HepG2 (cell line): Measurements from ENCODE around the gene IRF3. TPM values are rescaled to one million over a fixed set of nuclear protein-coding genes. Genes with fewer than 3 reads are reported as not detected.
A peak's percentile ranks its signal among the peaks of the same experiment; 100 is the strongest.

Experiments used
- AGO2 ChIP-seq: fragments of 200-400 bp; formaldehyde crosslinking; optimal IDR thresholded peaks from 2 replicates; pipeline ENCODE3; 2017; ENCODE audit warnings: mild to moderate bottlenecking, low read depth, low read length, moderate library complexity
- BCL6 ChIP-seq: IDR thresholded peaks from 2 replicates; pipeline ENCODE4 v1.6.1; 2016; ENCODE audit warnings: missing genetic modification reagents, missing compliant biosample characterization
- FOSL2 ChIP-seq: sonication (generic); formaldehyde crosslinking; IDR thresholded peaks from 2 replicates; pipeline ENCODE4 v1.4.0; 2020; ENCODE audit warnings: missing genetic modification reagents
- MBNL3 ChIP-seq: fragments of 250-450 bp; sonication (Bioruptor Pico); conservative IDR thresholded peaks from 2 replicates; pipeline ENCODE4 v1.8.0; 2022; ENCODE audit warnings: mild to moderate bottlenecking, inconsistent platforms
- MED13 ChIP-seq: sonication (generic); formaldehyde crosslinking; IDR thresholded peaks from 2 replicates; pipeline ENCODE4 v1.5.0; 2020; ENCODE audit warnings: missing genetic modification reagents
- MLLT10 ChIP-seq: sonication (generic); formaldehyde crosslinking; IDR thresholded peaks from 2 replicates; pipeline ENCODE4 v1.4.0; 2020; ENCODE audit warnings: missing genetic modification reagents
- NFYC ChIP-seq: IDR thresholded peaks from 2 replicates; pipeline ENCODE4 v1.6.1; 2016; ENCODE audit warnings: missing genetic modification reagents, missing compliant biosample characterization
- PCBP1 ChIP-seq: fragments of 200-400 bp; formaldehyde crosslinking; IDR thresholded peaks from 2 replicates; pipeline ENCODE4 v1.6.1; 2017; ENCODE audit warnings: mild to moderate bottlenecking, low read depth, low read length, borderline replicate concordance
- RELA ChIP-seq: sonication (generic); formaldehyde crosslinking; IDR thresholded peaks from 2 replicates; pipeline ENCODE4 v1.4.0; 2020; ENCODE audit warnings: missing genetic modification reagents
- SMC3 ChIP-seq: IDR thresholded peaks from 2 replicates; pipeline ENCODE4 v1.6.1; 2011; ENCODE audit warnings: low read length, improper control_type of control experiment
- ZC3H13 ChIP-seq: sonication (generic); formaldehyde crosslinking; IDR thresholded peaks from 2 replicates; pipeline ENCODE4 v1.8.1; 2023; ENCODE audit warnings: mild to moderate bottlenecking, missing genetic modification reagents, moderate library complexity
- ZFX ChIP-seq: sonication (generic); formaldehyde crosslinking; IDR thresholded peaks from 2 replicates; pipeline ENCODE4 v1.4.0; 2020; ENCODE audit warnings: mild to moderate bottlenecking, low read depth, missing genetic modification reagents, moderate library complexity
- ZNF24 ChIP-seq: fragments of 450-650 bp; IDR thresholded peaks from 2 replicates; pipeline ENCODE4 v1.6.1; 2017; ENCODE audit warnings: antibody characterized with exemption, mild to moderate bottlenecking
- ZNF484 ChIP-seq: sonication (generic); formaldehyde crosslinking; IDR thresholded peaks from 2 replicates; pipeline ENCODE4 v1.5.1; 2020; ENCODE audit warnings: mild to moderate bottlenecking, low read depth, missing genetic modification reagents, borderline replicate concordance
- ZNF562 ChIP-seq: sonication (generic); formaldehyde crosslinking; IDR thresholded peaks from 2 replicates; pipeline ENCODE4 v1.8.0; 2022; ENCODE audit warnings: missing genetic modification reagents, borderline replicate concordance
- ZNF616 ChIP-seq: sonication (generic); formaldehyde crosslinking; IDR thresholded peaks from 2 replicates; pipeline ENCODE4 v1.5.0; 2020; ENCODE audit warnings: low read depth, mild to moderate bottlenecking, missing genetic modification reagents
- ZNF816 ChIP-seq: sonication (generic); formaldehyde crosslinking; IDR thresholded peaks from 2 replicates; pipeline ENCODE4 v1.8.0; 2022; ENCODE audit warnings: missing genetic modification reagents, mild to moderate bottlenecking, borderline replicate concordance
- polyA plus RNA-seq, 8 experiments: library from polyadenylated mRNA; depleted of rRNA in 3 of 8; stranded (reverse) in 7 of 8; unstranded in 1 of 8; fragments of >200 nt; fragmentation: Illumina TruSeq in 4 of 8; extraction: Trizol in 4 of 8; gene quantifications; 2 replicates each; pipeline versions ENCODE4 v1.2.1 to v1.2.3, GENCODE V29; 2011 to 2016; ENCODE audit warnings: low read depth in 4 of 8, missing spikeins in 1 of 8, mixed read lengths in 1 of 8; ENCODE audit not compliant: insufficient read depth in 1 of 8
- total RNA-seq, 5 experiments: library from RNA; depleted of rRNA; stranded (reverse); fragments of >200 nt; fragmentation: Illumina TruSeq; extraction: Trizol; gene quantifications; 2 replicates each; pipeline ENCODE4 v1.2.3, GENCODE V29; 2016; ENCODE audit warnings: low read depth in 1 of 5
- TF ChIP-seq, protein P1 (sequence below): sonication (generic); formaldehyde crosslinking; IDR thresholded peaks from 2 replicates; pipeline ENCODE4 v1.4.0; 2020; ENCODE audit warnings: missing genetic modification reagents
- TF ChIP-seq, protein P2 (sequence below): sonication (generic); formaldehyde crosslinking; IDR thresholded peaks from 2 replicates; pipeline ENCODE4 v1.4.0; 2020; ENCODE audit warnings: mild to moderate bottlenecking, missing genetic modification reagents
- TF ChIP-seq, protein P3 (sequence below): sonication (generic); formaldehyde crosslinking; IDR thresholded peaks from 2 replicates; pipeline ENCODE4 v1.4.0; 2020; ENCODE audit warnings: missing genetic modification reagents, low read depth, mild to moderate bottlenecking, borderline replicate concordance
- TF ChIP-seq, protein P4 (sequence below): sonication (generic); formaldehyde crosslinking; IDR thresholded peaks from 2 replicates; pipeline ENCODE4; 2020; ENCODE audit warnings: missing genetic modification reagents, mild to moderate bottlenecking, borderline replicate concordance
- TF ChIP-seq, protein P5 (sequence below): sonication (generic); formaldehyde crosslinking; IDR thresholded peaks from 2 replicates; pipeline ENCODE4 v1.4.0; 2020; ENCODE audit warnings: mild to moderate bottlenecking, missing genetic modification reagents

The IRF3 gene
- total and polyA plus RNA-seq, 2 of the 13 experiments (the other 11 are each of a cell fraction or from before 2014, with no cell fraction given), result 61.9 to 65.5 TPM

DNA sequence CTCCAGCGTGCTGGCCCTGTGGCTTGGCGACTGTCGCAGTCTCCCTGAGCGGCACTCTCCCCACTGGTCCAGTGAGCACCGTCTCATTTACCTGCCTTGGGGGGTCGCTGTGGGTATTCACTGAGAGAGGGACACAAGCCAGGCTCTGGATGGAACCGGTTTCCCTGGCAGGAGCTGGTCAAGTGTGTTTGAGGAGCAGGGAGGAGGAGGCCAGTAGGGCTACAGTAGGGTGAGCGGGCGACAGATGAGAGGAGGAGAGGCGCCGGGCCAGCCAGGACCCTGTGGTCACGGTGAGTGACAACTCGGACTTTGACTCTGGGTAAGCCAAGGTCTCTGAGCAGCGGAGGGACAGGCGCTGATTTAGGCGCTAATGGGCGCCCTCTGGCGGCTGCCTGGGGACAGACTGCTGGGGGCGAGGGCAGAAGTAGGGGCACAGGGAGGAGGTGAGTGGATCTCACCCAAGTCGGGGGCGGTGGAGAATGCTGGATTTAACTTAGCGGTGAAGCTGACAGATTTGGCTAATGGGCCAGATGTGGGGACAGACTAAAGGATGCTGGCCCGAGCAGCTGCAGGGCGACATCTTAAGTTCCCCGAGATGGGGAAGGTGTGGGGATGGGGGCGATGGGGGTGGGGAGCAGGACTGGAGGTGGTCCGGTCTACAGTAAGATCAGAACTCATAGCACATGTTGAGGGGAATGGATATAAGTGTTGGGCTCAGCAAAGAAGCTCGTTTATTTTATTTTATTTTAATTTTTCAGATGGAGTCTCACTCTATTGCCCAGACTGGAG lies 6.7 kb upstream of the IRF3 start (continued):
- TF ChIP-seq PCBP1 (0 out of 2 replicates have a peak, but pooled peaks have one; percentile 52), NFYC (CRISPR knock-in tag) (peak; percentile 30; the same call in 1 of the 2 replicates), ZNF484 (CRISPR knock-in tag) (no peak), MED13 (no peak), MLLT10 (CRISPR knock-in tag) (no peak), FOSL2 (peak; percentile 43; the same call in 1 of the 2 replicates), SMC3 (peak; percentile 55; the same call in 1 of the 2 replicates), ZC3H13 (CRISPR knock-in tag) (peak; percentile 84; the same call in 1 of the 2 replicates), RELA (CRISPR knock-in tag) (no peak), BCL6 (0 out of 2 replicates have a peak, but pooled peaks have one; percentile 15), ZFX (CRISPR knock-in tag) (peak; percentile 71), ZNF816 (no peak), ZNF562 (CRISPR knock-in tag) (no peak), ZNF24 (no peak), MBNL3 (CRISPR knock-in tag) (no peak), ZNF616 (CRISPR knock-in tag) (no peak), AGO2 (peak; percentile 38)
- TF ChIP-seq, protein P1, sequence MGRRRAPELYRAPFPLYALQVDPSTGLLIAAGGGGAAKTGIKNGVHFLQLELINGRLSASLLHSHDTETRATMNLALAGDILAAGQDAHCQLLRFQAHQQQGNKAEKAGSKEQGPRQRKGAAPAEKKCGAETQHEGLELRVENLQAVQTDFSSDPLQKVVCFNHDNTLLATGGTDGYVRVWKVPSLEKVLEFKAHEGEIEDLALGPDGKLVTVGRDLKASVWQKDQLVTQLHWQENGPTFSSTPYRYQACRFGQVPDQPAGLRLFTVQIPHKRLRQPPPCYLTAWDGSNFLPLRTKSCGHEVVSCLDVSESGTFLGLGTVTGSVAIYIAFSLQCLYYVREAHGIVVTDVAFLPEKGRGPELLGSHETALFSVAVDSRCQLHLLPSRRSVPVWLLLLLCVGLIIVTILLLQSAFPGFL, result no peak
- TF ChIP-seq, protein P2, sequence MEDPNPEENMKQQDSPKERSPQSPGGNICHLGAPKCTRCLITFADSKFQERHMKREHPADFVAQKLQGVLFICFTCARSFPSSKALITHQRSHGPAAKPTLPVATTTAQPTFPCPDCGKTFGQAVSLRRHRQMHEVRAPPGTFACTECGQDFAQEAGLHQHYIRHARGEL (CRISPR knock-in tag), result peak; percentile 37; the same call in 1 of the 2 replicates
- TF ChIP-seq, protein P3, sequence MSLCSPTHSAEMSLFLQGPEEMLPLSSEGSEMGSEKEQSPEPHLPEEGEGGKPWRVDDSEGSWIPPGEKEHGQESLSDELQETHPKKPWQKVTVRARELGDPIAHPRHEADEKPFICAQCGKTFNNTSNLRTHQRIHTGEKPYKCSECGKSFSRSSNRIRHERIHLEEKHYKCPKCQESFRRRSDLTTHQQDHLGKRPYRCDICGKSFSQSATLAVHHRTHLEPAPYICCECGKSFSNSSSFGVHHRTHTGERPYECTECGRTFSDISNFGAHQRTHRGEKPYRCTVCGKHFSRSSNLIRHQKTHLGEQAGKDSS (CRISPR knock-in tag), result peak; percentile 71; the same call in 1 of the 2 replicates
- TF ChIP-seq, protein P4, sequence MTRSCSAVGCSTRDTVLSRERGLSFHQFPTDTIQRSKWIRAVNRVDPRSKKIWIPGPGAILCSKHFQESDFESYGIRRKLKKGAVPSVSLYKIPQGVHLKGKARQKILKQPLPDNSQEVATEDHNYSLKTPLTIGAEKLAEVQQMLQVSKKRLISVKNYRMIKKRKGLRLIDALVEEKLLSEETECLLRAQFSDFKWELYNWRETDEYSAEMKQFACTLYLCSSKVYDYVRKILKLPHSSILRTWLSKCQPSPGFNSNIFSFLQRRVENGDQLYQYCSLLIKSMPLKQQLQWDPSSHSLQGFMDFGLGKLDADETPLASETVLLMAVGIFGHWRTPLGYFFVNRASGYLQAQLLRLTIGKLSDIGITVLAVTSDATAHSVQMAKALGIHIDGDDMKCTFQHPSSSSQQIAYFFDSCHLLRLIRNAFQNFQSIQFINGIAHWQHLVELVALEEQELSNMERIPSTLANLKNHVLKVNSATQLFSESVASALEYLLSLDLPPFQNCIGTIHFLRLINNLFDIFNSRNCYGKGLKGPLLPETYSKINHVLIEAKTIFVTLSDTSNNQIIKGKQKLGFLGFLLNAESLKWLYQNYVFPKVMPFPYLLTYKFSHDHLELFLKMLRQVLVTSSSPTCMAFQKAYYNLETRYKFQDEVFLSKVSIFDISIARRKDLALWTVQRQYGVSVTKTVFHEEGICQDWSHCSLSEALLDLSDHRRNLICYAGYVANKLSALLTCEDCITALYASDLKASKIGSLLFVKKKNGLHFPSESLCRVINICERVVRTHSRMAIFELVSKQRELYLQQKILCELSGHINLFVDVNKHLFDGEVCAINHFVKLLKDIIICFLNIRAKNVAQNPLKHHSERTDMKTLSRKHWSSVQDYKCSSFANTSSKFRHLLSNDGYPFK (CRISPR knock-in tag), result no peak
- TF ChIP-seq, protein P5, sequence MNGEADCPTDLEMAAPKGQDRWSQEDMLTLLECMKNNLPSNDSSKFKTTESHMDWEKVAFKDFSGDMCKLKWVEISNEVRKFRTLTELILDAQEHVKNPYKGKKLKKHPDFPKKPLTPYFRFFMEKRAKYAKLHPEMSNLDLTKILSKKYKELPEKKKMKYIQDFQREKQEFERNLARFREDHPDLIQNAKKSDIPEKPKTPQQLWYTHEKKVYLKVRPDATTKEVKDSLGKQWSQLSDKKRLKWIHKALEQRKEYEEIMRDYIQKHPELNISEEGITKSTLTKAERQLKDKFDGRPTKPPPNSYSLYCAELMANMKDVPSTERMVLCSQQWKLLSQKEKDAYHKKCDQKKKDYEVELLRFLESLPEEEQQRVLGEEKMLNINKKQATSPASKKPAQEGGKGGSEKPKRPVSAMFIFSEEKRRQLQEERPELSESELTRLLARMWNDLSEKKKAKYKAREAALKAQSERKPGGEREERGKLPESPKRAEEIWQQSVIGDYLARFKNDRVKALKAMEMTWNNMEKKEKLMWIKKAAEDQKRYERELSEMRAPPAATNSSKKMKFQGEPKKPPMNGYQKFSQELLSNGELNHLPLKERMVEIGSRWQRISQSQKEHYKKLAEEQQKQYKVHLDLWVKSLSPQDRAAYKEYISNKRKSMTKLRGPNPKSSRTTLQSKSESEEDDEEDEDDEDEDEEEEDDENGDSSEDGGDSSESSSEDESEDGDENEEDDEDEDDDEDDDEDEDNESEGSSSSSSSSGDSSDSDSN, result peak; percentile 79
